Endothelial cell of coronary artery (primary cell): ENCODE measurements around the gene UGT2B7. TPM values are rescaled to one million over a fixed set of nuclear protein-coding genes. Genes with fewer than 3 reads are reported as not detected.

Source experiments
- total RNA-seq: library from RNA; depleted of rRNA; stranded (reverse); fragments of >200 nt; gene quantifications from 2 replicates; pipeline ENCODE4 v1.2.3, GENCODE V29; 2014

The UGT2B7 gene
- total RNA-seq: not detected in 2 replicates

DNA sequence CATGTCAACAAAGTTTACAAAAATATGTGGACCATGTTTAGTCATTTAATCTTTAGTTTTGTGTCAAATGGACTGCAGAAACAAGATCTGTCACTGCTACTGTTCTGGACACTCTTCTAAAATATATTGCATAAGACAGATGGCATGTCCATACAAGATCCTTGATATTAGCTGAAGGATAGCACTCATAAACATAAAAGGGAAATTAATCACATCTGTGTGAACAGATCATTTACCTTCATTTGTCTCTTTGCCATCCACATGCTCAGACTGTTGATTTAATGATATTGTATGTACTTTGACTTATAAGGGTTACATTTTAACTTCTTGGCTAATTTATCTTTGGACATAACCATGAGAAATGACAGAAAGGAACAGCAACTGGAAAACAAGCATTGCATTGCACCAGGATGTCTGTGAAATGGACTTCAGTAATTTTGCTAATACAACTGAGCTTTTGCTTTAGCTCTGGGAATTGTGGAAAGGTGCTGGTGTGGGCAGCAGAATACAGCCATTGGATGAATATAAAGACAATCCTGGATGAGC is at the start of gene UGT2B7:
Gene UGT2B7 (plus strand): TSS at position 364 of the 546 bp plus-strand sequence. CDS start 47 bp downstream, at position 411.

Other genes with a start within 250 kb of the UGT2B7 start
- not detected in 2 replicates for gene UGT2A3, start 144.7 kb upstream of the UGT2B7 start, total RNA-seq
- not detected in 2 replicates for gene UGT2B11, start 118.3 kb downstream of the UGT2B7 start, total RNA-seq
- gene UGT2B28, start 184.0 kb downstream of the UGT2B7 start, total RNA-seq: not detected in 2 replicates